Keratinocyte (primary cell): ENCODE measurements around the gene CCM2.
"Not testable (repeated sequence)": the region's sequence is repeated elsewhere in the genome, so short reads cannot be mapped to it uniquely, and the experiment has no call there.

ENCODE experiments used
- EZH2 ChIP-seq: IDR thresholded peaks from one replicate; pipeline ENCODE4 v1.6.1; 2012; ENCODE audit warnings: inconsistent platforms, mild to moderate bottlenecking, low read length, moderate library complexity
- TF ChIP-seq, protein P1 (sequence below), 3 experiments: IDR thresholded peaks in 1 of 3; conservative IDR thresholded peaks in 1 of 3; optimal IDR thresholded peaks in 1 of 3; 2 replicates in 2 of 3; 3 replicates in 1 of 3; pipeline versions ENCODE3 to v1.5.1; 2011; ENCODE audit warnings: low read length in 3 of 3, mild to moderate bottlenecking in 3 of 3, moderate library complexity in 2 of 3, control low read depth in 1 of 3, inconsistent platforms in 1 of 3; ENCODE audit not compliant: insufficient read depth in 2 of 3; ENCODE audit errors: extremely low read depth in 1 of 3

- TF ChIP-seq, protein P1, sequence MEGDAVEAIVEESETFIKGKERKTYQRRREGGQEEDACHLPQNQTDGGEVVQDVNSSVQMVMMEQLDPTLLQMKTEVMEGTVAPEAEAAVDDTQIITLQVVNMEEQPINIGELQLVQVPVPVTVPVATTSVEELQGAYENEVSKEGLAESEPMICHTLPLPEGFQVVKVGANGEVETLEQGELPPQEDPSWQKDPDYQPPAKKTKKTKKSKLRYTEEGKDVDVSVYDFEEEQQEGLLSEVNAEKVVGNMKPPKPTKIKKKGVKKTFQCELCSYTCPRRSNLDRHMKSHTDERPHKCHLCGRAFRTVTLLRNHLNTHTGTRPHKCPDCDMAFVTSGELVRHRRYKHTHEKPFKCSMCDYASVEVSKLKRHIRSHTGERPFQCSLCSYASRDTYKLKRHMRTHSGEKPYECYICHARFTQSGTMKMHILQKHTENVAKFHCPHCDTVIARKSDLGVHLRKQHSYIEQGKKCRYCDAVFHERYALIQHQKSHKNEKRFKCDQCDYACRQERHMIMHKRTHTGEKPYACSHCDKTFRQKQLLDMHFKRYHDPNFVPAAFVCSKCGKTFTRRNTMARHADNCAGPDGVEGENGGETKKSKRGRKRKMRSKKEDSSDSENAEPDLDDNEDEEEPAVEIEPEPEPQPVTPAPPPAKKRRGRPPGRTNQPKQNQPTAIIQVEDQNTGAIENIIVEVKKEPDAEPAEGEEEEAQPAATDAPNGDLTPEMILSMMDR (optimal IDR thresholded peaks at IDR 0.05 in 1 of 3, IDR thresholded peaks at IDR 0.05 in 1 of 3, conservative IDR thresholded peaks at IDR 0.05 in 1 of 3; ENCODE audit: extremely low read depth in 1 of 3, insufficient read depth in 2 of 3, low read length in 3 of 3), result not testable (repeated sequence)
- not testable (repeated sequence) for TF ChIP-seq EZH2
Observed at GRCh38 chr7:45114257-45114656, 114.3 kb downstream of the CCM2 start.
